D721Med (cell line): Measurements from ENCODE around the gene MYLK4.

ENCODE experiments used
- DNase-seq: peaks from one replicate; pipeline ENCODE4 v3.0.0; 2011; ENCODE audit warnings: low spot score; ENCODE audit not compliant: insufficient read length
- FAIRE-seq: peaks from 2 replicates; lab custom pipeline; 2011; peaks lifted over from hg19 to GRCh38; lab: Jason Lieb, UNC
- CTCF ChIP-seq: IDR thresholded peaks from 2 replicates; pipeline ENCODE4 v1.5.1; 2012; ENCODE audit warnings: mild to moderate bottlenecking, control low read depth; ENCODE audit not compliant: insufficient read depth; ENCODE audit errors: missing control alignments

MYLK4 gene

GRCh38 chr6:2780102-2780737, 29.5 kb upstream of the MYLK4 start:
- TF ChIP-seq CTCF, result no peak
- DNase-seq (no peak), FAIRE-seq (no peak)

GRCh38 chr6:2777249-2777648, 26.5 kb upstream of the MYLK4 start:
- DNase-seq (no peak), FAIRE-seq (no peak)
- TF ChIP-seq CTCF, result no peak

GRCh38 chr6:2775003-2775402, 24.3 kb upstream of the MYLK4 start:
- FAIRE-seq (no peak), DNase-seq (no peak)
- TF ChIP-seq CTCF, result no peak

DNA sequence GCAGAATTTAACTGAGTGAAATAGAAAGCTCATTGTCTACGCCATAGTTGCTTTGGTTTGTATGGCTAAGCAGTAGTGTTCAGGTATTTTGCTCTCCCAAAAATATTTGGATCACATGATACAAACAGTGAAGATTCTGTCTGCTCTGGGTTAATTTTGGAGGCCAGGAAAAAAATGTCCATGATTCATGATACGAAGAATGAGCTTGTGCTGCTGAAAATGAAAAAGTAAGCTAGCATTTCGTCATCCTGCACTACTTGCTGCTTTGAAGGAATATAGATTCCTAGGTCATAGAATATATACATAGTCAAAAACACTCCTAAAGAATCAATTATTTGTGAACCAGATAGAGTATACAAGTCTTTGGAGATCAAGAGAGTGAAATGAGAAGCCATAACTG, 22.7 kb upstream of the MYLK4 start:
- TF ChIP-seq CTCF, result no peak

DNA sequence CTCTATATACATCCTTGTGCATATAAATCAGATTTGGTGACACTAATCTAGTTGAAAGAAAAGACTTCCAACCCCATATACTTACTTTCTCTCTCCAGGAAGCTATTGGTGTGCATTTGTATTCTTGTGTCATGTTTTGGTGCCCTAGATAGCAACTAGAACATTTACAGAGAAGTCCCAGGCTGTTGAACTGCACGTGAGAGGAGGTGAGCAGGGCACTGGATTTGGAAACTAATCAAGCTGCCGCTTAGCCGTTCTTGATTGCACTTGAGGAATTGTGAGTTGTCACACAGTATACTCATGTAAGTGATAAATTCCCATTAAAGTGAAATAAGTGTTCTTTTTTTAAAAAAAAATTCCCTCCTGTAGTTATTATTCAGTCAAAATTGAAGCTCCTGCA, 22.1 kb upstream of the MYLK4 start:
- FAIRE-seq, result no peak
- TF ChIP-seq CTCF, result no peak
- no peak for DNase-seq

More for the DNA sequence above, 22.7 kb upstream of the MYLK4 start:
- DNase-seq, result no peak
- no peak for FAIRE-seq

DNA sequence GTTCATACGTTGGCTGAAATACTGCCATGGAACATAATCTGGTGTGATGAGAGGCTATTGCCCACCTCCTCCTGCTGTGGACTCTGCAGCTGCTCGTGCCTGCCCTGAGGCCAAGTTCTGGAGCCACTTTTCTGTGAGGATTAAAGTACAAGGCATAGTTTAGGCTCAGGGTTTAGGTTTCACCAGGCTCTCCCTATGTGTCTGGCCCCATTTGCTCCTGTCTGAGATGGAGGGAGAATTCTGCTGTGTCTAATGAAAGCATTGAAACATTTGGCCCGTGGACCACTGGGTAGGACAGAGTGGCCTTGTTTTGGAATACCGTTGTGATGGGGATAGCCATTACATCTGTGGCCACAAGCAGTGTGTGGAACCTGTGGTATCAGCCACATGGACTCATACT, 20.4 kb upstream of the MYLK4 start:
- DNase-seq, result no peak
- FAIRE-seq, result no peak
- no peak for TF ChIP-seq CTCF

- no peak for FAIRE-seq
- TF ChIP-seq CTCF, result no peak
- no peak for DNase-seq
Observed at GRCh38 chr6:2770171-2770570, 19.4 kb upstream of the MYLK4 start.
